Measurements from ENCODE around the gene PABPC4L.
"Not testable (repeated sequence)": the region's sequence is repeated elsewhere in the genome, so short reads cannot be mapped to it uniquely, and the experiment has no call there.

Gene PABPC4L

GRCh38 chr4:134201216-134202161 is at the start of gene PABPC4L:
TSS of gene PABPC4L (minus strand) at chr4:134201789. CDS start at chr4:134201019, 770 bp downstream.
- no peak for DNase-seq (ENCODE audit: low spot score)

- DNase-seq (ENCODE audit: low spot score) = no peak
These were observed 49.7 kb upstream of the PABPC4L start for GRCh38 chr4:134251322-134251721.

GRCh38 chr4:134243742-134244713 is 42.4 kb upstream of the PABPC4L start:
- DNase-seq (ENCODE audit: low spot score) = no peak

GRCh38 chr4:134219043-134219442 is 17.5 kb upstream of the PABPC4L start:
- no peak for DNase-seq (ENCODE audit: low spot score)

- DNase-seq (ENCODE audit: low spot score) = no peak
These were observed 14.8 kb upstream of the PABPC4L start for GRCh38 chr4:134216411-134216810.

- DNase-seq (ENCODE audit: low spot score) = no peak
These were observed 14.2 kb upstream of the PABPC4L start for GRCh38 chr4:134215620-134216344.

GRCh38 chr4:134207955-134208354 is 6.4 kb upstream of the PABPC4L start:
- DNase-seq (ENCODE audit: low spot score) = not testable (repeated sequence)

GRCh38 chr4:134202166-134202956 is 772 bp upstream of the PABPC4L start:
- no peak for DNase-seq (ENCODE audit: low spot score)

- DNase-seq (ENCODE audit: low spot score) = no peak
These were observed 776 bp downstream of the PABPC4L start for GRCh38 chr4:134200811-134201215.

GRCh38 chr4:134189949-134190348 is 11.6 kb downstream of the PABPC4L start:
- no peak for DNase-seq (ENCODE audit: low spot score)

- DNase-seq (ENCODE audit: low spot score) = no peak
These were observed 12.1 kb downstream of the PABPC4L start for GRCh38 chr4:134189480-134189879.

- no peak for DNase-seq (ENCODE audit: low spot score)
These were observed 22.9 kb downstream of the PABPC4L start for GRCh38 chr4:134178706-134179105.

- DNase-seq (ENCODE audit: low spot score) = no peak
These were observed 27.3 kb downstream of the PABPC4L start for GRCh38 chr4:134174271-134174670.

- DNase-seq (ENCODE audit: low spot score) = no peak
These were observed 41.4 kb downstream of the PABPC4L start for GRCh38 chr4:134160211-134160610.

GRCh38 chr4:134154097-134154496 is 47.5 kb downstream of the PABPC4L start:
- DNase-seq (ENCODE audit: low spot score) = no peak

GRCh38 chr4:134147941-134148340 is 53.6 kb downstream of the PABPC4L start:
- no peak for DNase-seq (ENCODE audit: low spot score)
